BLaER1 (cell line): Measurements from ENCODE around the gene PLXNA4.

ENCODE experiments used
- H3K27ac ChIP-seq: shearing (Covaris generic); formaldehyde crosslinking; 2 replicates; pipeline ENCODE4 v1.8.1; 2022
- H3K27me3 ChIP-seq: shearing (Covaris generic); formaldehyde crosslinking; 2 replicates; pipeline ENCODE4 v1.8.1; 2022
- H3K36me3 ChIP-seq: shearing (Covaris generic); formaldehyde crosslinking; 2 replicates; pipeline ENCODE4 v1.8.1; 2022
- H3K4me1 ChIP-seq: shearing (Covaris generic); formaldehyde crosslinking; 2 replicates; pipeline ENCODE4 v1.8.1; 2022
- H3K4me2 ChIP-seq: shearing (Covaris generic); formaldehyde crosslinking; 2 replicates; pipeline ENCODE4 v1.8.1; 2022
- H3K4me3 ChIP-seq: shearing (Covaris generic); formaldehyde crosslinking; 2 replicates; pipeline ENCODE4 v1.8.1; 2022
- H3K9ac ChIP-seq: shearing (Covaris generic); formaldehyde crosslinking; 2 replicates; pipeline ENCODE4 v1.8.1; 2022
- H3K9me3 ChIP-seq: shearing (Covaris generic); formaldehyde crosslinking; 2 replicates; pipeline ENCODE4 v1.8.1; 2022
- H4K20me1 ChIP-seq: shearing (Covaris generic); formaldehyde crosslinking; 2 replicates; pipeline ENCODE4 v1.8.1; 2022
- Cebpa-rat ChIP-seq: shearing (Covaris generic); IDR thresholded peaks from 2 replicates; pipeline ENCODE4 v1.8.1; 2022

The PLXNA4 gene

GRCh38 chr7:132328047-132328620 is 248.1 kb downstream of the PLXNA4 start:
- no peaks in the 10 kb centered on the region for H3K9me3 ChIP-seq
- H3K27me3 ChIP-seq = no peaks in the 10 kb centered on the region
- no peak for TF ChIP-seq Cebpa-rat
- H3K4me2 ChIP-seq = no peak overlapping the region
- no peak overlapping the region for H3K27ac ChIP-seq
- no peaks in the 10 kb centered on the region for H3K4me1 ChIP-seq
- H4K20me1 ChIP-seq = no peaks in the 10 kb centered on the region
- no peak overlapping the region for H3K9ac ChIP-seq
- no peaks in the 10 kb centered on the region for H3K36me3 ChIP-seq
- no peak overlapping the region for H3K4me3 ChIP-seq

- no peak overlapping the region for H3K4me2 ChIP-seq
- H3K27me3 ChIP-seq = no peaks in the 10 kb centered on the region
- no peaks in the 10 kb centered on the region for H3K4me1 ChIP-seq
- H3K36me3 ChIP-seq = no peaks in the 10 kb centered on the region
- no peaks in the 10 kb centered on the region for H4K20me1 ChIP-seq
- H3K4me3 ChIP-seq = no peak overlapping the region
- TF ChIP-seq Cebpa-rat = no peak
- H3K9me3 ChIP-seq = no peaks in the 10 kb centered on the region
- no peak overlapping the region for H3K9ac ChIP-seq
- no peak overlapping the region for H3K27ac ChIP-seq
Measured at GRCh38 chr7:132326878-132327589, 249.2 kb downstream of the PLXNA4 start.

DNA sequence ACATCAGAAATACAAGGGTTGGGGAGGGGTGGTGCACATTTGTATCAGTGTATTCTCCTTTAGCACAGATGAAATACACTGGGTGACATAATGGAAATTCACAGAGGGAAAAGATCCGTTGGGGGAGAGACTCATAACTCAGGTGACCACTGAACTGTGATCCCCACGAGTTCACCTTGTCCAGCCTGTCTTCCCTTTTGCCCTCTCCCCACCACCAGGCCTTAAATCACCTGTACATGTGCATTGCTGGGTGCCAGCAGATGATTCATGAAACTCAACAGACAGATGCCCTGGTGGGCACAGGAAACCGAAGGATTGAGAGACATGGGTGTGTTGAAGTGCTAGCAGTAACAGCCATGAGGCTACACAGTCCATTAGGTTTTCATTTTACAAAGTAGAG is 253.3 kb downstream of the PLXNA4 start:
- no peak for TF ChIP-seq Cebpa-rat

DNA sequence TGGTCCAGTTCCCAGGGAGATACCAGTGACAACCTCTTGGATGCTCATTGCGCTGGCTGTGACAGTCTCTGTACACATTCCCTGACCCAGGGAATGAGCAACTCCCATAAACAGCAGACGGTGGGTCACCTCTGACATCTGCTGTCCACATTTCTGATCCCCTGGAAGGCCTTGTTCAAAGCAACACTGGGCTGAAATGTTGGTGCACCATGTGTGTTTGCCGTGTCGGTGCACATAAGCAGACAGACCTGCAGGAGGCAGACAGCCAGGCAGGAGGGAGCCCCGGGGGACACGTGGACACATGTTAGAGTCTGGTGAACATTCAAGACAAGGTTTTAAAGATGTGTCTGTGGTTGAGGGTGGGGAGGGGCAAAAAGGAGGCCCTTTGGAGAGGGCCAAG is 254.9 kb downstream of the PLXNA4 start:
- Histone ChIP-seq H3K9ac (no peak overlapping the region), H3K36me3 (no peaks in the 10 kb centered on the region), H4K20me1 (no peaks in the 10 kb centered on the region), H3K9me3 (peaks cover 6% of the 10 kb centered on the region), H3K4me3 (no peak overlapping the region), H3K4me1 (peaks cover 15% of the 10 kb centered on the region), H3K27me3 (no peaks in the 10 kb centered on the region), H3K4me2 (no peak overlapping the region), H3K27ac (no peak overlapping the region)
- TF ChIP-seq Cebpa-rat = no peak

More for the DNA sequence above, 253.3 kb downstream of the PLXNA4 start:
- Histone ChIP-seq H3K36me3 (no peaks in the 10 kb centered on the region), H4K20me1 (no peaks in the 10 kb centered on the region), H3K9me3 (no peaks in the 10 kb centered on the region), H3K4me1 (peaks cover 15% of the 10 kb centered on the region), H3K27me3 (no peaks in the 10 kb centered on the region), H3K4me2 (no peak overlapping the region), H3K4me3 (no peak overlapping the region), H3K9ac (no peak overlapping the region), H3K27ac (no peak overlapping the region)

- no peak overlapping the region for H3K27ac ChIP-seq
- H3K4me3 ChIP-seq = no peak overlapping the region
- no peak overlapping the region for H3K9ac ChIP-seq
- peaks cover 6% of the 10 kb centered on the region for H3K9me3 ChIP-seq
- peak overlapping the region; percentile 73 for H3K4me2 ChIP-seq
- H3K36me3 ChIP-seq = no peaks in the 10 kb centered on the region
- H3K27me3 ChIP-seq = no peaks in the 10 kb centered on the region
- no peak for TF ChIP-seq Cebpa-rat
- peaks cover 15% of the 10 kb centered on the region for H3K4me1 ChIP-seq
- H4K20me1 ChIP-seq = no peaks in the 10 kb centered on the region
Measured at GRCh38 chr7:132319481-132319880, 256.8 kb downstream of the PLXNA4 start.

GRCh38 chr7:132318352-132319318 is 257.6 kb downstream of the PLXNA4 start:
- H3K27ac ChIP-seq = no peak overlapping the region
- TF ChIP-seq Cebpa-rat = no peak
- no peaks in the 10 kb centered on the region for H3K36me3 ChIP-seq
- peak overlapping the region; percentile 73 for H3K4me2 ChIP-seq
- no peak overlapping the region for H3K4me3 ChIP-seq
- no peaks in the 10 kb centered on the region for H3K27me3 ChIP-seq
- peaks cover 15% of the 10 kb centered on the region for H3K4me1 ChIP-seq
- H3K9ac ChIP-seq = no peak overlapping the region
- peaks cover 6% of the 10 kb centered on the region for H3K9me3 ChIP-seq
- no peaks in the 10 kb centered on the region for H4K20me1 ChIP-seq

DNA sequence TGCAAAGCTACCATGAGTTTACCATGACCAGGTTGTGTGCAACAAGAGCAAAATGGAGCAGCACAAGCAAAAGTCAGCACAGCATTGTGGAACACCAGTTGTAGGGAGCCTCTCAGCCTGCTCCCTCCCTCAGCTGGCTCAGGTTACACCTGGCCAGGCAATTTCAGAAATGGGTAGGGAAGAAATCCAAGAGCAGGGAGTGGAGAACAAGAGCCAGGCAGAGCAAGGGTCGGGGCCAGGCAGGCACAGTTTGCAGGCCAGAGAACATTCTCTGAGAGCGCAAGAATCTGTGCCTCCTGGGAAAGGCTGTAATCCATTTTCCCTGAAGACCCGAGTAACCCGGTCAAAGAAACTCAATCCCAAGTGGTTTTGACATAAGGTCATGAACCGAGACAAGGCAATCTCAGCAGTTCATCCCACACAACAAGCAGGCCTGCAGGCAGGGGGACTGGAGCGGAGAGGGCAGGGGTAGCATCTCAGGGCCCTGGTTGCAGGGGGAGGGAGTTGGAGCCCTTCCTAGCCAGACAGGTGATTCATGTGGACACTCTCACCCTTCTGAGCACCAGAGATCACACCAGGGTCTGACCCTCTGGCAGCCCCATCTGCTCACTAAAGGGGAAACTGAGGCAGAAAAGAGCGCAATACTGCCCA is 258.4 kb downstream of the PLXNA4 start:
- Histone ChIP-seq H3K36me3 (no peaks in the 10 kb centered on the region), H3K4me1 (peaks cover 15% of the 10 kb centered on the region), H3K4me3 (no peak overlapping the region), H3K27ac (no peak overlapping the region), H3K27me3 (no peaks in the 10 kb centered on the region), H3K9me3 (peaks cover 6% of the 10 kb centered on the region), H3K9ac (no peak overlapping the region), H4K20me1 (no peaks in the 10 kb centered on the region), H3K4me2 (peak overlapping the region; percentile 73; the same call in 1 of the 2 replicates)
- no peak for TF ChIP-seq Cebpa-rat

- H3K4me1 ChIP-seq = peaks cover 9% of the 10 kb centered on the region
- no peak for TF ChIP-seq Cebpa-rat
- H3K36me3 ChIP-seq = no peaks in the 10 kb centered on the region
- H3K4me3 ChIP-seq = no peak overlapping the region
- no peak overlapping the region for H3K27ac ChIP-seq
- H3K9ac ChIP-seq = no peak overlapping the region
- no peaks in the 10 kb centered on the region for H4K20me1 ChIP-seq
- peaks cover 5% of the 10 kb centered on the region for H3K9me3 ChIP-seq
- no peak overlapping the region for H3K4me2 ChIP-seq
- no peaks in the 10 kb centered on the region for H3K27me3 ChIP-seq
Measured at GRCh38 chr7:132312531-132313055, 263.7 kb downstream of the PLXNA4 start.

DNA sequence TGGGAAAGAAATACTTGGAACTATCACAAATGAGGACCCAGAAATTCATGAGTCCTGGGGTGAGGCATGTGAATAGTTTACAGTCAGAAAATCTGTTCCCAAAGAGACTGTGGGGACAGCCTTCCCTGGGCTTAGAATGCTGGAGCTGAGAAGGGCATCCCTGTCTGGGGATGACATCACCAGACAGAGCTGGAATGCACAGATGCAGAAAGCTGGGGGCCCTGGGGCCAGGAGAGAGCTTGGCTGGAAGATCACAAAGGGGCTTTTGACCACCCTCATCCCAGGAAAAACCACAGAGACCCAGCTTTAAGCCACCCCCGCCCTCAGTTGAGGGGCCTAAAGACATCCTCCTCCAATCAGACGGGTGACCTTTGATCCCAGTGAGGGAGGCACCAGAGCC is 264.5 kb downstream of the PLXNA4 start:
- no peaks in the 10 kb centered on the region for H3K27me3 ChIP-seq
- no peak overlapping the region for H3K9ac ChIP-seq
- H3K9me3 ChIP-seq = no peaks in the 10 kb centered on the region; the same call in 1 of the 2 replicates
- peaks cover 9% of the 10 kb centered on the region for H3K4me1 ChIP-seq
- no peak overlapping the region for H3K27ac ChIP-seq
- H4K20me1 ChIP-seq = no peaks in the 10 kb centered on the region
- no peaks in the 10 kb centered on the region for H3K36me3 ChIP-seq
- no peak overlapping the region for H3K4me3 ChIP-seq
- no peak overlapping the region for H3K4me2 ChIP-seq
- TF ChIP-seq Cebpa-rat = no peak
